WTC11 (cell line): ENCODE data around the gene CDK10. TPM values are rescaled to one million over a fixed set of nuclear protein-coding genes. Genes with fewer than 3 reads are reported as not detected.

ENCODE experiments used
- ATAC-seq: fragments of 200-7000 bp; cut with Tn5 transposase; 2 replicates; pipeline ENCODE4 v1.10.0; 2021; ENCODE audit warnings: mild to moderate bottlenecking, moderate library complexity
- CTCF ChIA-PET: fragments of 300-600 bp; sonication (Branson Sonifier 250); formaldehyde crosslinking; loops from one replicate; lab custom pipeline; 2021; ENCODE audit warnings: antibody characterized with exemption; lab: Charles Lee
- POLR2A ChIA-PET: fragments of 350-600 bp; sonication (Branson Sonifier 250); formaldehyde crosslinking; loops from one replicate; lab custom pipeline; 2021; ENCODE audit warnings: antibody characterized with exemption; lab: Charles Lee
- DNase-seq: peaks from one replicate; pipeline ENCODE4 v3.0.0; 2021; ENCODE audit warnings: low spot score
- H3K27ac Mint-ChIP-seq: 2 replicates; pipeline ENCODE4 v1.8.0; 2021; ENCODE audit warnings: mixed read lengths
- H3K27me3 Mint-ChIP-seq: 2 replicates; pipeline ENCODE4 v1.8.0; 2021; ENCODE audit warnings: low read depth, mild to moderate bottlenecking, moderate library complexity, mixed read lengths
- H3K36me3 Mint-ChIP-seq: 2 replicates; pipeline ENCODE4 v1.8.0; 2021; ENCODE audit warnings: mixed read lengths
- H3K4me1 Mint-ChIP-seq: 2 replicates; pipeline ENCODE4 v1.8.0; 2022; ENCODE audit warnings: mixed read lengths
- H3K4me3 Mint-ChIP-seq: 2 replicates; pipeline ENCODE4 v1.8.0; 2021; ENCODE audit warnings: mild to moderate bottlenecking, moderate library complexity, mixed read lengths
- H3K9me3 Mint-ChIP-seq: 2 replicates; pipeline ENCODE4 v1.8.0; 2021; ENCODE audit warnings: mixed read lengths
- ATF3 ChIP-seq: sonication (generic); formaldehyde crosslinking; conservative IDR thresholded peaks from 2 replicates; pipeline ENCODE4 v1.8.1; 2022; ENCODE audit warnings: mild to moderate bottlenecking, missing genetic modification reagents
- CBFB ChIP-seq: sonication (generic); formaldehyde crosslinking; IDR thresholded peaks from 2 replicates; pipeline ENCODE4 v1.8.1; 2022; ENCODE audit warnings: mild to moderate bottlenecking, low read depth, missing genetic modification reagents
- E2F1 ChIP-seq: sonication (generic); formaldehyde crosslinking; IDR thresholded peaks from 2 replicates; pipeline ENCODE4 v1.8.0; 2022; ENCODE audit warnings: mild to moderate bottlenecking, missing genetic modification reagents
- ERG ChIP-seq: fragments of 250-450 bp; sonication (Bioruptor Pico); IDR thresholded peaks from 2 replicates; pipeline ENCODE4 v1.8.0; 2021; ENCODE audit warnings: mild to moderate bottlenecking
- ESRRA ChIP-seq: sonication (generic); formaldehyde crosslinking; IDR thresholded peaks from 2 replicates; pipeline ENCODE4 v1.8.1; 2022; ENCODE audit warnings: mild to moderate bottlenecking, missing genetic modification reagents, borderline replicate concordance
- HMGA2 ChIP-seq: fragments of 250-450 bp; sonication (Bioruptor Pico); IDR thresholded peaks from 2 replicates; pipeline ENCODE4 v1.4.0; 2021; ENCODE audit warnings: mild to moderate bottlenecking, moderate library complexity
- IRF1 ChIP-seq: sonication (generic); formaldehyde crosslinking; IDR thresholded peaks from 2 replicates; pipeline ENCODE4 v1.8.0; 2023; ENCODE audit warnings: missing genetic modification reagents
- JUN ChIP-seq: sonication (generic); formaldehyde crosslinking; IDR thresholded peaks from 2 replicates; pipeline ENCODE4 v1.8.0; 2023; ENCODE audit warnings: mild to moderate bottlenecking, missing genetic modification reagents
- MYBL2 ChIP-seq: sonication (generic); formaldehyde crosslinking; IDR thresholded peaks from 2 replicates; pipeline ENCODE4 v1.8.1; 2023; ENCODE audit warnings: mild to moderate bottlenecking, moderate library complexity, missing genetic modification reagents
- NR2C2 ChIP-seq: sonication (generic); formaldehyde crosslinking; IDR thresholded peaks from 2 replicates; pipeline ENCODE4 v1.8.0; 2022; ENCODE audit warnings: mild to moderate bottlenecking, missing genetic modification reagents
- PRDM15 ChIP-seq: sonication (generic); formaldehyde crosslinking; IDR thresholded peaks from 2 replicates; pipeline ENCODE4 v1.8.0; 2022; ENCODE audit warnings: missing genetic modification reagents
- RELA ChIP-seq: sonication (generic); formaldehyde crosslinking; IDR thresholded peaks from 2 replicates; pipeline ENCODE4 v1.8.1; 2022; ENCODE audit warnings: missing genetic modification reagents, mild to moderate bottlenecking, borderline replicate concordance
- SMAD4 ChIP-seq: sonication (generic); formaldehyde crosslinking; IDR thresholded peaks from 2 replicates; pipeline ENCODE4 v1.8.0; 2022; ENCODE audit warnings: mild to moderate bottlenecking, missing genetic modification reagents
- ZBTB43 ChIP-seq: sonication (generic); formaldehyde crosslinking; IDR thresholded peaks from 2 replicates; pipeline ENCODE4 v1.8.1; 2023; ENCODE audit warnings: mild to moderate bottlenecking, missing genetic modification reagents
- ZMAT4 ChIP-seq: fragments of 250-450 bp; sonication (Bioruptor Pico); IDR thresholded peaks from 2 replicates; pipeline ENCODE4 v1.9.0; 2021; ENCODE audit warnings: mild to moderate bottlenecking
- ZNF219 ChIP-seq: sonication (generic); formaldehyde crosslinking; IDR thresholded peaks from 2 replicates; pipeline ENCODE4 v1.8.0; 2023; ENCODE audit warnings: missing genetic modification reagents, mild to moderate bottlenecking, borderline replicate concordance
- ZNF512 ChIP-seq: sonication (generic); formaldehyde crosslinking; IDR thresholded peaks from 2 replicates; pipeline ENCODE4 v1.8.1; 2022; ENCODE audit warnings: missing genetic modification reagents, borderline replicate concordance
- total RNA-seq: library from RNA; stranded (reverse); gene quantifications from 3 replicates; pipeline ENCODE4 v1.2.3, GENCODE V29; 2021

CDK10 gene
- total RNA-seq, 1 experiment from 2014 or later, result 102 TPM

GRCh38 chr16:89637379-89637778 lies 49.1 kb upstream of the CDK10 start:
- no peaks in the 10 kb centered on the region for H3K36me3 Mint-ChIP-seq
- ChIA-PET POLR2A (no interaction called here), CTCF (interaction anchor here (1.2 to 2.0 kb wide), 4 partner anchors 22 to 38 kb away, joined by 3 to 6 read pairs (median 4); no protein-coding TSS in a partner anchor)
- TF ChIP-seq ESRRA (CRISPR knock-in tag) (no peak), RELA (CRISPR knock-in tag) (no peak), ZMAT4 (CRISPR knock-in tag) (no peak), NR2C2 (CRISPR knock-in tag) (no peak), ZBTB43 (CRISPR knock-in tag) (no peak), PRDM15 (no peak), HMGA2 (no peak), IRF1 (no peak), JUN (no peak)
- no peak overlapping the region for H3K27ac Mint-ChIP-seq
- ATAC-seq, result no peak
- H3K27me3 Mint-ChIP-seq, result peaks cover 15% of the 10 kb centered on the region
- H3K9me3 Mint-ChIP-seq, result no peaks in the 10 kb centered on the region
- DNase-seq, result no peak
- H3K4me3 Mint-ChIP-seq, result no peak overlapping the region
- peaks cover 7% of the 10 kb centered on the region for H3K4me1 Mint-ChIP-seq

- no peak for TF ChIP-seq SMAD4 (CRISPR knock-in tag)
- no peak for TF ChIP-seq E2F1 (CRISPR knock-in tag)
- no peak for TF ChIP-seq HMGA2
- no peak for TF ChIP-seq NR2C2 (CRISPR knock-in tag)
- TF ChIP-seq ZNF219, result no peak
- TF ChIP-seq IRF1, result no peak
- no peak for TF ChIP-seq ZNF512 (CRISPR knock-in tag)
- no peak for TF ChIP-seq ATF3 (CRISPR knock-in tag)
- TF ChIP-seq CBFB (CRISPR knock-in tag), result no peak
- TF ChIP-seq ZMAT4 (CRISPR knock-in tag), result no peak
- TF ChIP-seq MYBL2 (CRISPR knock-in tag), result no peak
- no peak for TF ChIP-seq ERG (CRISPR knock-in tag)
- H3K4me1 Mint-ChIP-seq, result peaks cover 7% of the 10 kb centered on the region
- no peaks in the 10 kb centered on the region for H3K36me3 Mint-ChIP-seq
- ChIA-PET CTCF (interaction anchor here (1.4 kb wide), 1 partner anchor 39 kb away, joined by 5 read pairs; no protein-coding TSS in a partner anchor), POLR2A (no interaction called here)
- peaks cover 13% of the 10 kb centered on the region for H3K27me3 Mint-ChIP-seq
- DNase-seq (no peak), ATAC-seq (no peak)
- H3K27ac Mint-ChIP-seq, result no peak overlapping the region
- H3K4me3 Mint-ChIP-seq, result no peak overlapping the region
- no peaks in the 10 kb centered on the region for H3K9me3 Mint-ChIP-seq
These were observed 48.0 kb upstream of the CDK10 start for GRCh38 chr16:89638455-89638854.
